ENCODE data around the gene NKX6-2. TPM values are rescaled to one million over a fixed set of nuclear protein-coding genes. Genes with fewer than 3 reads are reported as not detected.
"Not testable (repeated sequence)": the region's sequence is repeated elsewhere in the genome, so short reads cannot be mapped to it uniquely, and the experiment has no call there.

The NKX6-2 gene
- total RNA-seq, 2 experiments from 2014 or later: not detected

- H3K4me1 Mint-ChIP-seq (ENCODE audit: low read depth): no peaks in the 10 kb centered on the region
- no peak for DNase-seq
- no peak overlapping the region for H3K27ac Mint-ChIP-seq
- POLR2A ChIA-PET: no interaction called here
- no peak for TF ChIP-seq CTCF (IDR thresholded peaks at IDR 0.05)
- CTCF ChIA-PET: no interaction called here
- no peaks in the 10 kb centered on the region for H3K27me3 Mint-ChIP-seq
- intact Hi-C loops (cut with micrococcal nuclease): no loop called here
- H3K9me3 Mint-ChIP-seq: no peaks in the 10 kb centered on the region
- H3K4me3 Mint-ChIP-seq: no peak overlapping the region
- H3K36me3 Mint-ChIP-seq (ENCODE audit: low read depth): no peaks in the 10 kb centered on the region
- ATAC-seq: no peak
These were observed 16.1 kb upstream of the NKX6-2 start for GRCh38 chr10:132802048-132802447.

- DNase-seq (no peak), ATAC-seq (no peak)
- Mint-ChIP-seq H3K4me1 (ENCODE audit: low read depth) (no peaks in the 10 kb centered on the region), H3K4me3 (no peak overlapping the region), H3K36me3 (ENCODE audit: low read depth) (no peaks in the 10 kb centered on the region), H3K27ac (no peak overlapping the region), H3K27me3 (no peaks in the 10 kb centered on the region), H3K9me3 (no peaks in the 10 kb centered on the region)
- CTCF ChIA-PET: no interaction called here
- no peak for TF ChIP-seq CTCF (IDR thresholded peaks at IDR 0.05)
- intact Hi-C loops (cut with micrococcal nuclease): loop anchor here (10.0 kb wide), 1 partner anchor 145 kb away; no protein-coding TSS in a partner anchor
- POLR2A ChIA-PET: no interaction called here
These were observed 13.9 kb upstream of the NKX6-2 start for GRCh38 chr10:132799865-132800264.

DNA sequence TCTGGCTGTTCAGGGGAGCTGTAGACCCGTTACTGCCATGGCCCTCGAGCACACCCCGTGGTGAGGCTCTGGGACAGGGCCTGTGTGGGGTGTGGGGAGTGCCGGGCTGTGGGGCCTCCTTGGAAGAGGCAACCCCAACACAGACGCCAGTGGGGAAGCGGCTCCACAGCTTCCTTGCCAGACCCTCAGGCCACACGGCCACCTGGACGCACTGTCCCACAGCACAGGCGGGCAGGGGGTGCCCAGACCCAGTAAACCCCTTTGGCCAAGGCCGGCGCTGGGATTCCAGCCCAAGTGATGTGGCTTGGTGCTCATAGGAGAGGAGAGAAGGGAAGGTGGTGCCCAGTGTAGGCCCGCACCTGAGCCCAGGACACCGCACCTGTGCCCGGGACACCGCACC, 12.9 kb upstream of the NKX6-2 start:
- ChIA-PET POLR2A (no interaction called here), CTCF (no interaction called here)
- no peaks in the 10 kb centered on the region for H3K9me3 Mint-ChIP-seq
- intact Hi-C loops (cut with micrococcal nuclease): loop anchor here (10.0 kb wide), 1 partner anchor 144 kb away; no protein-coding TSS in a partner anchor
- DNase-seq: no peak
- TF ChIP-seq CTCF (IDR thresholded peaks at IDR 0.05): no peak
- no peak overlapping the region for H3K4me3 Mint-ChIP-seq
- no peaks in the 10 kb centered on the region for H3K27me3 Mint-ChIP-seq
- no peak for ATAC-seq
- no peaks in the 10 kb centered on the region for H3K36me3 Mint-ChIP-seq (ENCODE audit: low read depth)
- H3K27ac Mint-ChIP-seq: no peak overlapping the region
- H3K4me1 Mint-ChIP-seq (ENCODE audit: low read depth): no peaks in the 10 kb centered on the region

GRCh38 chr10:132798403-132798802, 12.5 kb upstream of the NKX6-2 start:
- Mint-ChIP-seq H3K27me3 (no peaks in the 10 kb centered on the region), H3K36me3 (ENCODE audit: low read depth) (no peaks in the 10 kb centered on the region), H3K27ac (no peak overlapping the region), H3K9me3 (no peaks in the 10 kb centered on the region), H3K4me3 (no peak overlapping the region), H3K4me1 (ENCODE audit: low read depth) (no peaks in the 10 kb centered on the region)
- no peak for TF ChIP-seq CTCF (IDR thresholded peaks at IDR 0.05)
- ChIA-PET POLR2A (no interaction called here), CTCF (no interaction called here)
- DNase-seq (no peak), ATAC-seq (no peak)
- intact Hi-C loops (cut with micrococcal nuclease): loop anchor here (10.0 kb wide), 1 partner anchor 144 kb away; no protein-coding TSS in a partner anchor

DNA sequence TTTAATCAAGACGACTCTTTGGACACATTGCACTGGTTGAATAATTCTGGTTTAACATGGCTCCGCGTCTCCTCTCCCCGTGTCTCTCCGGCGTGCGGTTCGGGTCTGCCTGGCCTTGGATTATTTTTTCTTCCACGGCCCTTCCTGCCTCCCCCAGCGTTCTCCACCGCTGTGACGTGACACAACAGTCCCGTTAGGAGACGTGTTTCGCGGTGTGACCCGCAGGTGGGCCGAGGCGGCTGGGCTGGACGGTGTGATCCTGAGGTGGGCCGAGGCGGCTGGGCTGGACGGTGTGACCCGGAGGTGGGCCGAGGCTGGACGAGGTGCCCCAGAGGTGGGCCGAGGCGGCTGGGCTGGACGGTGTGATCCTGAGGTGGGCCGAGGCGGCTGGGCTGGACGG, 12.0 kb upstream of the NKX6-2 start:
- H3K36me3 Mint-ChIP-seq (ENCODE audit: low read depth); ATAC-seq: not testable (repeated sequence)

GRCh38 chr10:132796846-132797245, 10.9 kb upstream of the NKX6-2 start:
- H3K27me3 Mint-ChIP-seq: no peaks in the 10 kb centered on the region
- H3K4me3 Mint-ChIP-seq: no peak overlapping the region
- ATAC-seq (no peak), DNase-seq (no peak)
- ChIA-PET CTCF (interaction anchor here (0.7 kb wide), 1 partner anchor 143 kb away, joined by 3 read pairs; no protein-coding TSS in a partner anchor), POLR2A (no interaction called here)
- H3K9me3 Mint-ChIP-seq: no peaks in the 10 kb centered on the region
- no peak for TF ChIP-seq CTCF (IDR thresholded peaks at IDR 0.05)
- H3K27ac Mint-ChIP-seq: no peak overlapping the region
- no peaks in the 10 kb centered on the region for H3K4me1 Mint-ChIP-seq (ENCODE audit: low read depth)
- intact Hi-C loops (cut with micrococcal nuclease): loop anchor here (10.0 kb wide), 1 partner anchor 142 kb away; no protein-coding TSS in a partner anchor
- H3K36me3 Mint-ChIP-seq (ENCODE audit: low read depth): no peaks in the 10 kb centered on the region

More for the DNA sequence above, 12.0 kb upstream of the NKX6-2 start:
- CTCF ChIA-PET; H3K27ac Mint-ChIP-seq; H3K27me3 Mint-ChIP-seq; H3K4me3 Mint-ChIP-seq; H3K4me1 Mint-ChIP-seq (ENCODE audit: low read depth); H3K9me3 Mint-ChIP-seq; POLR2A ChIA-PET; DNase-seq: not testable (repeated sequence)
- intact Hi-C loops (cut with micrococcal nuclease): loop anchor here (10.0 kb wide), 1 partner anchor 143 kb away; no protein-coding TSS in a partner anchor

Data from activated CD8-positive, alpha-beta T cell treated with anti-CD3 and anti-CD28 coated beads for 36 hours (primary cell).